Mesenchymal stem cell (in vitro differentiated cells and primary cell): Measurements from ENCODE around the gene COL9A1.
A peak's percentile ranks its signal among the peaks of the same experiment; 100 is the strongest.

Experiments
- DNase-seq: peaks from one replicate; pipeline ENCODE4 v3.0.0-alpha.2; 2013
- H2AFZ ChIP-seq: one replicate; pipeline ENCODE4 v1.6.1; 2013; ENCODE audit warnings: low read depth, mild to moderate bottlenecking, control low read depth, inconsistent platforms, low read length, moderate library complexity
- H2AK5ac ChIP-seq: 2 replicates; pipeline ENCODE4 v1.6.1; 2013; ENCODE audit warnings: low read length, moderate library complexity, mild to moderate bottlenecking, inconsistent platforms; ENCODE audit not compliant: severe bottlenecking
- H2BK120ac ChIP-seq: one replicate; pipeline ENCODE4 v1.6.1; 2013; ENCODE audit warnings: low read depth, mild to moderate bottlenecking, inconsistent platforms, low read length, moderate library complexity
- H2BK12ac ChIP-seq, 2 experiments: one replicate each; pipeline ENCODE4 v1.6.1; 2013; ENCODE audit warnings: inconsistent platforms in 2 of 2, low read length in 2 of 2, mild to moderate bottlenecking in 2 of 2, moderate library complexity in 2 of 2, control low read depth in 1 of 2
- H2BK15ac ChIP-seq: one replicate; pipeline ENCODE4 v1.6.1; 2013; ENCODE audit warnings: mild to moderate bottlenecking, low read depth, inconsistent platforms; ENCODE audit not compliant: poor library complexity, severe bottlenecking
- H2BK5ac ChIP-seq: 2 replicates; pipeline ENCODE4 v1.6.1; 2013; ENCODE audit warnings: low read depth, mild to moderate bottlenecking, low read length, control low read depth, inconsistent platforms; ENCODE audit not compliant: poor library complexity, severe bottlenecking
- H3K14ac ChIP-seq, 2 experiments: one replicate each; pipeline ENCODE4 v1.6.1; 2013; ENCODE audit warnings: inconsistent platforms in 2 of 2, low read length in 2 of 2, control low read depth in 1 of 2, mild to moderate bottlenecking in 1 of 2, moderate library complexity in 1 of 2
- H3K18ac ChIP-seq, 2 experiments: one replicate each; pipeline ENCODE4 v1.6.1; 2013; ENCODE audit warnings: inconsistent platforms in 2 of 2, low read length in 2 of 2, control low read depth in 1 of 2, low read depth in 1 of 2, mild to moderate bottlenecking in 1 of 2
- H3K23ac ChIP-seq, 2 experiments: one replicate each; pipeline ENCODE4 v1.6.1; 2013; ENCODE audit warnings: inconsistent platforms in 2 of 2, low read length in 2 of 2, mild to moderate bottlenecking in 2 of 2, moderate library complexity in 2 of 2, control low read depth in 1 of 2
- H3K27ac ChIP-seq: 2 replicates; pipeline ENCODE4 v1.5.1; 2013; ENCODE audit warnings: mild to moderate bottlenecking, moderate library complexity, low read length, control low read depth, inconsistent platforms; ENCODE audit not compliant: poor library complexity, severe bottlenecking
- H3K27me3 ChIP-seq, 2 experiments: 2 replicates each; pipeline versions ENCODE4 v1.6.1 to v1.7.0; 2013; ENCODE audit warnings: low read length in 2 of 2, mild to moderate bottlenecking in 2 of 2, moderate library complexity in 2 of 2, control low read depth in 1 of 2, inconsistent platforms in 1 of 2; ENCODE audit not compliant: control insufficient read depth in 1 of 2, insufficient read depth in 1 of 2
- H3K36me3 ChIP-seq, 2 experiments: 2 replicates each; pipeline versions ENCODE4 v1.6.1 to v1.7.0; 2013; ENCODE audit warnings: low read length in 2 of 2, control low read depth in 1 of 2, inconsistent platforms in 1 of 2, low read depth in 1 of 2, mild to moderate bottlenecking in 1 of 2; ENCODE audit not compliant: insufficient read depth in 2 of 2, control insufficient read depth in 1 of 2
- H3K4ac ChIP-seq, 2 experiments: one replicate each; pipeline ENCODE4 v1.6.1; 2013; ENCODE audit warnings: inconsistent platforms in 2 of 2, low read length in 2 of 2, mild to moderate bottlenecking in 2 of 2, moderate library complexity in 2 of 2, control low read depth in 1 of 2, low read depth in 1 of 2
- H3K4me1 ChIP-seq: 2 replicates; pipeline ENCODE4 v1.6.1; 2013; ENCODE audit warnings: low read depth, low read length, control low read depth; ENCODE audit not compliant: control insufficient read depth, insufficient read depth
- H3K4me2 ChIP-seq: 2 replicates; pipeline ENCODE4 v1.6.1; 2013; ENCODE audit warnings: low read length, mild to moderate bottlenecking, inconsistent platforms; ENCODE audit not compliant: poor library complexity, severe bottlenecking
- H3K4me3 ChIP-seq, 2 experiments: 2 replicates each; pipeline versions ENCODE4 v1.5.1 to v1.7.0; 2013; ENCODE audit warnings: low read length in 2 of 2, mild to moderate bottlenecking in 2 of 2, control low read depth in 1 of 2, low read depth in 1 of 2; ENCODE audit not compliant: insufficient read depth in 1 of 2
- H3K79me1 ChIP-seq: replicated peaks from 2 replicates; pipeline ENCODE4 v1.6.1; 2013; ENCODE audit warnings: mild to moderate bottlenecking, control low read depth, low read length, inconsistent platforms; ENCODE audit not compliant: poor library complexity, severe bottlenecking
- H3K9ac ChIP-seq: 2 replicates; pipeline ENCODE4 v1.7.0; 2013; ENCODE audit warnings: mild to moderate bottlenecking, low read length, moderate library complexity
- H3K9me3 ChIP-seq: 2 replicates; pipeline ENCODE4 v1.7.0; 2013; ENCODE audit warnings: mild to moderate bottlenecking, low read length; ENCODE audit not compliant: control insufficient read depth
- H4K8ac ChIP-seq: one replicate; pipeline ENCODE4 v1.6.1; 2013; ENCODE audit warnings: inconsistent platforms, mild to moderate bottlenecking, low read length, moderate library complexity
- H4K91ac ChIP-seq: one replicate; pipeline ENCODE4 v1.6.1; 2013; ENCODE audit warnings: mild to moderate bottlenecking, low read length, inconsistent platforms
- WGBS: methylation state at CpG from one replicate; pipeline ENCODE4 v1.1.7; 2013; ENCODE audit warnings: mixed read lengths; 5-methylcytosine and 5-hydroxymethylcytosine counted together

Gene COL9A1

GRCh38 chr6:70221715-70222438 is 81.0 kb downstream of the COL9A1 start:
- Histone ChIP-seq H3K27ac (no peak overlapping the region), H4K91ac (no peak overlapping the region), H3K4me1 (no peaks in the 10 kb centered on the region), H2AK5ac (no peak overlapping the region), H3K18ac (no peak overlapping the region), H2BK12ac (no peak overlapping the region), H3K9me3 (no peaks in the 10 kb centered on the region), H3K9ac (no peak overlapping the region), H2AFZ (no peak overlapping the region), H3K36me3 (no peaks in the 10 kb centered on the region), H3K79me1 (no peaks in the 10 kb centered on the region), H4K8ac (no peak overlapping the region), H2BK5ac (no peak overlapping the region), H3K4me2 (no peak overlapping the region), H3K14ac (no peak overlapping the region), H3K4me3 (no peak overlapping the region), H3K4ac (no peak overlapping the region), H3K27me3 (peaks cover 22 to 23% of the 10 kb centered on the region in 2 experiments), H2BK120ac (no peak overlapping the region), H3K23ac (no peak overlapping the region), H2BK15ac (no peak overlapping the region)
- no peak for DNase-seq
- 85% methylated on average over 6 of the region's 6 CpGs for WGBS

- peak; percentile 46 for DNase-seq
- 79% methylated on average over 1 of the region's 4 CpGs for WGBS
- H2BK5ac ChIP-seq = no peak overlapping the region
- no peaks in the 10 kb centered on the region for H3K9me3 ChIP-seq
- no peak overlapping the region for H2AFZ ChIP-seq
- no peak overlapping the region for H4K8ac ChIP-seq
- H3K14ac ChIP-seq = no peak overlapping the region
- H3K9ac ChIP-seq = no peak overlapping the region
- H3K4ac ChIP-seq = no peak overlapping the region
- H3K27me3 ChIP-seq = peaks cover 28 to 30% of the 10 kb centered on the region in 2 experiments
- no peak overlapping the region for H3K4me2 ChIP-seq
- H3K79me1 ChIP-seq = no peaks in the 10 kb centered on the region
- H3K4me1 ChIP-seq = no peaks in the 10 kb centered on the region
- no peak overlapping the region for H3K23ac ChIP-seq
- H4K91ac ChIP-seq = no peak overlapping the region
- H3K18ac ChIP-seq = no peak overlapping the region
- no peaks in the 10 kb centered on the region for H3K36me3 ChIP-seq
- no peak overlapping the region for H3K27ac ChIP-seq
- no peak overlapping the region for H2AK5ac ChIP-seq
- no peak overlapping the region for H3K4me3 ChIP-seq
- no peak overlapping the region for H2BK15ac ChIP-seq
- H2BK12ac ChIP-seq = no peak overlapping the region
- H2BK120ac ChIP-seq = no peak overlapping the region
These were observed 81.7 kb downstream of the COL9A1 start for GRCh38 chr6:70221025-70221714.

- no peak overlapping the region for H2BK120ac ChIP-seq
- H3K4me1 ChIP-seq = no peaks in the 10 kb centered on the region
- peaks cover 28 to 31% of the 10 kb centered on the region in 2 experiments for H3K27me3 ChIP-seq
- no peak overlapping the region for H3K27ac ChIP-seq
- no peak overlapping the region for H2AK5ac ChIP-seq
- no peak overlapping the region for H2BK12ac ChIP-seq
- DNase-seq = no peak
- H2BK5ac ChIP-seq = no peak overlapping the region
- no peaks in the 10 kb centered on the region for H3K79me1 ChIP-seq
- H3K4me2 ChIP-seq = no peak overlapping the region
- no peak overlapping the region for H3K23ac ChIP-seq
- H3K4me3 ChIP-seq = no peak overlapping the region
- H2AFZ ChIP-seq = no peak overlapping the region
- no peaks in the 10 kb centered on the region for H3K36me3 ChIP-seq
- H3K14ac ChIP-seq = no peak overlapping the region
- no peak overlapping the region for H2BK15ac ChIP-seq
- 63% methylated on average over 1 of the region's 1 CpG for WGBS
- no peaks in the 10 kb centered on the region for H3K9me3 ChIP-seq
- H4K91ac ChIP-seq = no peak overlapping the region
- H3K9ac ChIP-seq = no peak overlapping the region
- H3K4ac ChIP-seq = no peak overlapping the region
- no peak overlapping the region for H3K18ac ChIP-seq
- H4K8ac ChIP-seq = no peak overlapping the region
These were observed 82.8 kb downstream of the COL9A1 start for GRCh38 chr6:70219943-70220613.

GRCh38 chr6:70216767-70217166 is 86.1 kb downstream of the COL9A1 start:
- Histone ChIP-seq H3K14ac (no peak overlapping the region), H4K91ac (no peak overlapping the region), H3K9me3 (no peaks in the 10 kb centered on the region), H2BK15ac (no peak overlapping the region), H4K8ac (no peak overlapping the region), H3K27me3 (peaks cover 19 to 26% of the 10 kb centered on the region in 2 experiments), H3K4ac (no peak overlapping the region), H3K23ac (no peak overlapping the region), H3K4me3 (no peak overlapping the region), H2AK5ac (no peak overlapping the region), H3K18ac (no peak overlapping the region), H3K4me2 (peak overlapping the region; percentile 21), H3K79me1 (no peaks in the 10 kb centered on the region), H3K4me1 (no peaks in the 10 kb centered on the region), H2BK12ac (no peak overlapping the region), H2BK120ac (no peak overlapping the region), H3K27ac (no peak overlapping the region), H2AFZ (no peak overlapping the region), H3K9ac (no peak overlapping the region), H2BK5ac (no peak overlapping the region), H3K36me3 (no peaks in the 10 kb centered on the region)
- DNase-seq = no peak
- 54% methylated on average over 8 of the region's 8 CpGs for WGBS
